B cell (primary cell): ENCODE measurements around the gene SLITRK1. TPM values are rescaled to one million over a fixed set of nuclear protein-coding genes. Genes with fewer than 3 reads are reported as not detected.

Experiments used
- ATAC-seq: fragments of 200-7000 bp; cut with Tn5 transposase; one replicate; pipeline ENCODE4 v1.10.0; 2021; ENCODE audit warnings: low read depth, mild to moderate bottlenecking, moderate number of reproducible peaks, moderate library complexity
- CTCF ChIA-PET: fragments of 350-600 bp; sonication (Branson Sonifier 250); formaldehyde crosslinking; loops from one replicate; lab custom pipeline; 2021; ENCODE audit warnings: antibody characterized with exemption, inconsistent platforms; lab: Charles Lee
- POLR2A ChIA-PET: fragments of 350-600 bp; sonication (Branson Sonifier 250); formaldehyde crosslinking; loops from one replicate; lab custom pipeline; 2021; ENCODE audit warnings: antibody characterized with exemption; lab: Charles Lee
- DNase-seq: peaks from one replicate; pipeline ENCODE4 v3.0.0; 2013
- H2AFZ ChIP-seq: 2 replicates; pipeline ENCODE4 v1.6.1; 2012; ENCODE audit warnings: mild to moderate bottlenecking, low read depth, low read length; ENCODE audit not compliant: insufficient read depth, poor library complexity, severe bottlenecking
- H3K27ac ChIP-seq, 2 donors: 1 replicate in 1 of 2; 2 replicates in 1 of 2; pipeline ENCODE4 v1.5.1; 2012 to 2013; ENCODE audit warnings: low read length in 2 of 2, mild to moderate bottlenecking in 2 of 2, moderate library complexity in 1 of 2
- H3K27me3 ChIP-seq, 4 experiments: fragments of 200-600 bp in 1 of 4; sonication (generic) in 1 of 4; replicated peaks in 1 of 4; 1 replicate in 2 of 4; 2 replicates in 2 of 4; pipeline versions ENCODE4 v1.6.1 to v1.7.0; 2013 to 2016; ENCODE audit warnings: low read length in 3 of 4, mild to moderate bottlenecking in 2 of 4, mixed read lengths in 1 of 4, moderate library complexity in 1 of 4; ENCODE audit not compliant: insufficient read depth in 4 of 4, control insufficient read depth in 3 of 4; ENCODE audit errors: control extremely low read depth in 1 of 4
- H3K36me3 ChIP-seq, 2 experiments: replicated peaks in 1 of 2; 1 replicate in 1 of 2; 2 replicates in 1 of 2; pipeline versions ENCODE4 v1.6.1 to v1.7.1; 2013; ENCODE audit warnings: low read length in 1 of 2; ENCODE audit not compliant: insufficient read depth in 2 of 2, control insufficient read depth in 1 of 2; ENCODE audit errors: control extremely low read depth in 1 of 2, extremely low read depth in 1 of 2
- H3K4me1 ChIP-seq, 2 donors: fragments of 200-600 bp in 1 of 2; sonication (generic) in 1 of 2; 1 replicate in 1 of 2; 2 replicates in 1 of 2; pipeline versions ENCODE4 v1.5.1 to v1.6.1; 2013 to 2017; ENCODE audit warnings: low read length in 2 of 2; ENCODE audit not compliant: control insufficient read depth in 2 of 2, insufficient read depth in 2 of 2
- H3K4me2 ChIP-seq: replicated peaks from 2 replicates; pipeline ENCODE3; 2012; ENCODE audit warnings: mild to moderate bottlenecking, low read depth, low read length; ENCODE audit not compliant: poor library complexity, severe bottlenecking
- H3K4me3 ChIP-seq, 5 experiments: fragments of 200-600 bp in 1 of 5; sonication (generic) in 1 of 5; 1 replicate in 3 of 5; 2 replicates in 2 of 5; pipeline versions ENCODE4 v1.5.1 to v1.7.0; 2011 to 2016; ENCODE audit warnings: low read length in 4 of 5, mild to moderate bottlenecking in 4 of 5, low read depth in 2 of 5, control low read depth in 1 of 5, moderate library complexity in 1 of 5; ENCODE audit not compliant: insufficient read depth in 1 of 5; ENCODE audit errors: control extremely low read depth in 1 of 5, extremely low read depth in 1 of 5
- H3K79me2 ChIP-seq: fragments of 200-600 bp; sonication (generic); one replicate; pipeline ENCODE4 v1.6.0; 2016; ENCODE audit warnings: low read length; ENCODE audit not compliant: control insufficient read depth, insufficient read depth
- H3K9ac ChIP-seq: fragments of 200-600 bp; sonication (generic); 2 replicates; pipeline ENCODE4 v1.6.1; 2017; ENCODE audit warnings: mild to moderate bottlenecking, low read length, moderate library complexity
- H3K9me3 ChIP-seq, 3 donors: one replicate each; pipeline versions ENCODE4 v1.6.1 to v1.7.1; 2013; ENCODE audit warnings: low read length in 2 of 3; ENCODE audit not compliant: control insufficient read depth in 2 of 3, insufficient read depth in 1 of 3; ENCODE audit errors: control extremely low read depth in 1 of 3
- H4K20me1 ChIP-seq: 2 replicates; pipeline ENCODE4 v1.6.0; 2012; ENCODE audit warnings: mild to moderate bottlenecking, low read length; ENCODE audit not compliant: insufficient read depth, control insufficient read depth, poor library complexity, severe bottlenecking
- H3K27ac Mint-ChIP-seq: one replicate; pipeline ENCODE4 v1.8.0; 2021; ENCODE audit warnings: mixed read lengths
- H3K27me3 Mint-ChIP-seq: one replicate; pipeline ENCODE4 v1.8.0; 2021; ENCODE audit warnings: mixed read lengths
- H3K4me1 Mint-ChIP-seq: one replicate; pipeline ENCODE4 v1.8.0; 2021; ENCODE audit warnings: mixed read lengths
- H3K4me3 Mint-ChIP-seq: one replicate; pipeline ENCODE4 v1.8.0; 2021; ENCODE audit warnings: mixed read lengths
- H3K9me3 Mint-ChIP-seq: one replicate; pipeline ENCODE4 v1.8.0; 2022; ENCODE audit warnings: mixed read lengths; ENCODE audit not compliant: insufficient read depth
- CTCF ChIP-seq: fragments of 200-600 bp; IDR thresholded peaks from one replicate; pipeline ENCODE4 v1.8.0; 2022; ENCODE audit warnings: antibody characterized with exemption, mild to moderate bottlenecking
- EZH2 ChIP-seq: IDR thresholded peaks from 2 replicates; pipeline ENCODE4 v1.6.1; 2012; ENCODE audit warnings: borderline replicate concordance, low read depth, mild to moderate bottlenecking, moderate library complexity, low read length; ENCODE audit not compliant: insufficient read depth, poor library complexity, severe bottlenecking
- WGBS: methylation state at CpG from one replicate; pipeline ENCODE4 v1.1.5; 2013; ENCODE audit warnings: missing lambda C conversion rate; ENCODE audit not compliant: insufficient coverage; 5-methylcytosine and 5-hydroxymethylcytosine counted together
- intact Hi-C: fragments of 100-400 bp; cut with micrococcal nuclease; formaldehyde crosslinking; loops from one replicate; pipeline ENCODE4 v1.10.0; 2022
- polyA plus RNA-seq: library from polyadenylated mRNA; depleted of rRNA; stranded (reverse); fragments of >200 nt; gene quantifications from 2 replicates; pipeline ENCODE4 v1.2.3, GENCODE V29; 2012
- total RNA-seq, 2 donors: library from RNA; stranded (reverse); fragments of 120-200 nt in 1 of 2; gene quantifications; 1 replicate in 1 of 2; 2 replicates in 1 of 2; pipeline versions ENCODE4 v1.2.3 to v1.2.4, GENCODE V29; 2013 to 2022

SLITRK1 gene
- total and polyA plus RNA-seq, 2 donors (not counting 1 experiment from before 2014, with no cell fraction given) = not detected

- ATAC-seq (no peak), DNase-seq (no peak)
- TF ChIP-seq EZH2 (no peak), CTCF (no peak)
- Histone ChIP-seq H3K4me1 (no peaks in the 10 kb centered on the region), H4K20me1 (no peaks in the 10 kb centered on the region), H2AFZ (no peak overlapping the region), H3K36me3 (no peaks in the 10 kb centered on the region), H3K4me2 (no peak overlapping the region), H3K27ac (no peak overlapping the region), H3K27me3 (no peaks in the 10 kb centered on the region), H3K9me3 (peaks cover 0 to 19% (median 0%) of the 10 kb centered on the region in 3 donors), H3K4me3 (no peak overlapping the region), H3K9ac (no peak overlapping the region), H3K79me2 (no peaks in the 10 kb centered on the region)
- ChIA-PET POLR2A (no interaction called here), CTCF (no interaction called here)
- Mint-ChIP-seq H3K4me3 (no peak overlapping the region), H3K27me3 (no peaks in the 10 kb centered on the region), H3K9me3 (peaks cover 4% of the 10 kb centered on the region), H3K4me1 (no peaks in the 10 kb centered on the region), H3K27ac (no peak overlapping the region)
- WGBS = 86% methylated on average over 4 of the region's 5 CpGs
- intact Hi-C loops = no loop called here
These were observed 23.4 kb upstream of the SLITRK1 start for GRCh38 chr13:83905641-83906040.

- Histone ChIP-seq H3K36me3 (no peaks in the 10 kb centered on the region), H3K4me3 (no peak overlapping the region), H3K9me3 (no peaks in the 10 kb centered on the region), H3K27me3 (no peaks in the 10 kb centered on the region), H3K4me2 (no peak overlapping the region), H3K4me1 (no peaks in the 10 kb centered on the region), H2AFZ (no peak overlapping the region), H3K79me2 (no peaks in the 10 kb centered on the region), H3K27ac (no peak overlapping the region), H3K9ac (no peak overlapping the region), H4K20me1 (no peaks in the 10 kb centered on the region)
- no peaks in the 10 kb centered on the region for H3K27me3 Mint-ChIP-seq
- 90% methylated on average over 1 of the region's 3 CpGs for WGBS
- CTCF ChIA-PET = no interaction called here
- ATAC-seq = no peak
- H3K4me3 Mint-ChIP-seq = no peak overlapping the region
- H3K4me1 Mint-ChIP-seq = no peaks in the 10 kb centered on the region
- no peak overlapping the region for H3K27ac Mint-ChIP-seq
- DNase-seq = no peak
- POLR2A ChIA-PET = no interaction called here
- intact Hi-C loops = no loop called here
- no peaks in the 10 kb centered on the region for H3K9me3 Mint-ChIP-seq
- TF ChIP-seq EZH2 = no peak
- no peak for TF ChIP-seq CTCF
These were observed 13.8 kb upstream of the SLITRK1 start for GRCh38 chr13:83895994-83896580.
